ENCODE data around the gene NTN4.

The NTN4 gene

GRCh38 chr12:95763809-95764253, 26.7 kb downstream of the NTN4 start:
- Mint-ChIP-seq H3K9me3 (peaks cover 17% of the 10 kb centered on the region), H3K27ac (no peak overlapping the region), H3K4me1 (peaks cover under 1% of the 10 kb centered on the region), H3K27me3 (ENCODE audit: low read depth, poor library complexity) (peaks cover 12% of the 10 kb centered on the region), H3K36me3 (ENCODE audit: low read depth) (no peaks in the 10 kb centered on the region), H3K4me3 (no peak overlapping the region)
- TF ChIP-seq, protein P1, sequence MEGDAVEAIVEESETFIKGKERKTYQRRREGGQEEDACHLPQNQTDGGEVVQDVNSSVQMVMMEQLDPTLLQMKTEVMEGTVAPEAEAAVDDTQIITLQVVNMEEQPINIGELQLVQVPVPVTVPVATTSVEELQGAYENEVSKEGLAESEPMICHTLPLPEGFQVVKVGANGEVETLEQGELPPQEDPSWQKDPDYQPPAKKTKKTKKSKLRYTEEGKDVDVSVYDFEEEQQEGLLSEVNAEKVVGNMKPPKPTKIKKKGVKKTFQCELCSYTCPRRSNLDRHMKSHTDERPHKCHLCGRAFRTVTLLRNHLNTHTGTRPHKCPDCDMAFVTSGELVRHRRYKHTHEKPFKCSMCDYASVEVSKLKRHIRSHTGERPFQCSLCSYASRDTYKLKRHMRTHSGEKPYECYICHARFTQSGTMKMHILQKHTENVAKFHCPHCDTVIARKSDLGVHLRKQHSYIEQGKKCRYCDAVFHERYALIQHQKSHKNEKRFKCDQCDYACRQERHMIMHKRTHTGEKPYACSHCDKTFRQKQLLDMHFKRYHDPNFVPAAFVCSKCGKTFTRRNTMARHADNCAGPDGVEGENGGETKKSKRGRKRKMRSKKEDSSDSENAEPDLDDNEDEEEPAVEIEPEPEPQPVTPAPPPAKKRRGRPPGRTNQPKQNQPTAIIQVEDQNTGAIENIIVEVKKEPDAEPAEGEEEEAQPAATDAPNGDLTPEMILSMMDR (IDR thresholded peaks at IDR 0.05): no peak
- DNase-seq: no peak

DNA sequence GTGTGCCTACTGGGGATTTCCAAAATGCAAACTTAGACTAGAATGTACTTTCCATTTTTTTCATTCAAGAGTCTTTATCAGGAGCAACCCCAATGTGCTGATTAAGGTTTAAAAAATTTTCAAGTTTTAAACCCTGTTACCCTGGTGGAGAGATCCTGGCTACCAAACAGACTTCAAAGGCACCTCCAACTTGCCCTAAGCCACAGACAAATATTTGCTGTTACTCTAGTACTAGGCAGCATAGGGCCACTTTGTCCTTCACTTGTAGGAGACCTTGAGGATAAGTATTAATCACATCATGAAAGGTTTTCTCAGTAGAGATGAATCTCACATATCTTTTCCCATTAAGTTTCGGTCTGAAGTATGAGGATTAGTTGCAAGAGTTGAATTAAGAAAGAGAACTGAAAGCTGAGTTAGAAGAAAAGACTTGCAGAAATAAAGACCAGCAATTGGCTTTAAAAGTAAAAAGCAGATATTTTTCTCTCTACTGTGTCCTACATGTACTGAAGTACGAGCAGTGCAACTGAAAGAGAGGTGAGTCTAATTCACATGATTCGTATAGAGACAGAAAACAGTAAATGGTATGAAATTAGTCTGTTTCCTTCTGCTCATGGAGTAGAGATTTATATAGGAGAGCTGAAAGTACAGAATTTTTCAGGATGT, 28.3 kb downstream of the NTN4 start:
- Mint-ChIP-seq H3K9me3 (peaks cover 20% of the 10 kb centered on the region), H3K36me3 (ENCODE audit: low read depth) (no peaks in the 10 kb centered on the region), H3K27ac (no peak overlapping the region), H3K4me1 (no peaks in the 10 kb centered on the region), H3K4me3 (no peak overlapping the region), H3K27me3 (ENCODE audit: low read depth, poor library complexity) (peaks cover 4% of the 10 kb centered on the region)
- no peak for DNase-seq
- TF ChIP-seq, protein P1 (IDR thresholded peaks at IDR 0.05): no peak

- DNase-seq: no peak
- Mint-ChIP-seq H3K27me3 (ENCODE audit: low read depth, poor library complexity) (peaks cover 4% of the 10 kb centered on the region), H3K4me1 (no peaks in the 10 kb centered on the region), H3K4me3 (no peak overlapping the region), H3K36me3 (ENCODE audit: low read depth) (no peaks in the 10 kb centered on the region), H3K27ac (no peak overlapping the region), H3K9me3 (peaks cover 20% of the 10 kb centered on the region)
- TF ChIP-seq, protein P1 (IDR thresholded peaks at IDR 0.05): no peak
Observed at GRCh38 chr12:95760371-95760770, 30.2 kb downstream of the NTN4 start.

GRCh38 chr12:95759718-95760117, 30.8 kb downstream of the NTN4 start:
- TF ChIP-seq, protein P1 (IDR thresholded peaks at IDR 0.05): no peak
- peaks cover 20% of the 10 kb centered on the region for H3K9me3 Mint-ChIP-seq
- DNase-seq: no peak
- H3K27ac Mint-ChIP-seq: no peak overlapping the region
- no peaks in the 10 kb centered on the region for H3K4me1 Mint-ChIP-seq
- peaks cover 4% of the 10 kb centered on the region for H3K27me3 Mint-ChIP-seq (ENCODE audit: low read depth, poor library complexity)
- no peak overlapping the region for H3K4me3 Mint-ChIP-seq
- H3K36me3 Mint-ChIP-seq (ENCODE audit: low read depth): no peaks in the 10 kb centered on the region

DNA sequence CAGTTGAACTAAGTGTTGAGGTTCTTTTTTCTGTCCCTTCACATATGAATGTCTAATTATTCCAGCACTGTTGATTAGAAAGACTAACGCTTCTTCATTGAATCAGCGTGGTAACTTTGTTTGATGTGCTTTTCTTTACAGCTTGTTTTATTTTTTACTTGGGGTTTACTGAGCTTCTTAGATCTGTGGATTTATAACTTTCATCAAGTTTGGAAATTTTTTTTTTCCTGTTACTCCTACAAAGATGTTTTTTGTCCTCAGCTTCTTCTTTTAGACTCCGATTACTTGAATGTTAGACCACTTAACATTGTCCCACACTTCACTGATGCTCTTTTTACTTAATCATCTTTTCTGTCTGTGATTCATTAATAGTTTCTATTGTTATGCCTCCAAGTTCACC, 31.5 kb downstream of the NTN4 start:
- Mint-ChIP-seq H3K27ac (no peak overlapping the region), H3K4me1 (peaks cover 2% of the 10 kb centered on the region), H3K4me3 (no peak overlapping the region), H3K27me3 (ENCODE audit: low read depth, poor library complexity) (peaks cover 4% of the 10 kb centered on the region), H3K9me3 (peaks cover 20% of the 10 kb centered on the region), H3K36me3 (ENCODE audit: low read depth) (no peaks in the 10 kb centered on the region)
- TF ChIP-seq, protein P1 (IDR thresholded peaks at IDR 0.05): no peak
- no peak for DNase-seq

- no peaks in the 10 kb centered on the region for H3K27me3 Mint-ChIP-seq (ENCODE audit: low read depth, poor library complexity)
- H3K9me3 Mint-ChIP-seq: peaks cover 20% of the 10 kb centered on the region
- TF ChIP-seq, protein P1 (IDR thresholded peaks at IDR 0.05): no peak
- no peaks in the 10 kb centered on the region for H3K36me3 Mint-ChIP-seq (ENCODE audit: low read depth)
- no peak overlapping the region for H3K4me3 Mint-ChIP-seq
- no peak for DNase-seq
- peaks cover 14% of the 10 kb centered on the region for H3K4me1 Mint-ChIP-seq
- H3K27ac Mint-ChIP-seq: no peak overlapping the region
Observed at GRCh38 chr12:95756362-95756761, 34.2 kb downstream of the NTN4 start.
